ENCODE results near the gene AGPAT3.
A peak's percentile ranks its signal among the peaks of the same experiment; 100 is the strongest.
"Not testable (repeated sequence)": the region's sequence is repeated elsewhere in the genome, so short reads cannot be mapped to it uniquely, and the experiment has no call there.

AGPAT3 gene

GRCh38 chr21:43826623-43826974 is 38.4 kb upstream of the AGPAT3 start:
- H3K4me1 Mint-ChIP-seq (ENCODE audit: low read depth): no peaks in the 10 kb centered on the region
- H3K36me3 Mint-ChIP-seq (ENCODE audit: low read depth): no peaks in the 10 kb centered on the region
- H3K27ac Mint-ChIP-seq: no peak overlapping the region
- H3K9me3 Mint-ChIP-seq: no peaks in the 10 kb centered on the region
- no peak overlapping the region for H3K4me3 Mint-ChIP-seq
- H3K27me3 Mint-ChIP-seq (ENCODE audit: low read depth): peaks cover 7% of the 10 kb centered on the region

GRCh38 chr21:43827015-43827611 is 37.9 kb upstream of the AGPAT3 start:
- no peak overlapping the region for H3K27ac Mint-ChIP-seq
- H3K4me3 Mint-ChIP-seq: no peak overlapping the region
- H3K36me3 Mint-ChIP-seq (ENCODE audit: low read depth): no peaks in the 10 kb centered on the region
- H3K4me1 Mint-ChIP-seq (ENCODE audit: low read depth): no peaks in the 10 kb centered on the region
- peaks cover 7% of the 10 kb centered on the region for H3K27me3 Mint-ChIP-seq (ENCODE audit: low read depth)
- no peaks in the 10 kb centered on the region for H3K9me3 Mint-ChIP-seq

GRCh38 chr21:43829161-43829560 is 35.9 kb upstream of the AGPAT3 start:
- Mint-ChIP-seq H3K4me1 (ENCODE audit: low read depth) (no peaks in the 10 kb centered on the region), H3K36me3 (ENCODE audit: low read depth) (no peaks in the 10 kb centered on the region), H3K9me3 (no peaks in the 10 kb centered on the region), H3K27me3 (ENCODE audit: low read depth) (peaks cover 15% of the 10 kb centered on the region), H3K4me3 (no peak overlapping the region), H3K27ac (no peak overlapping the region)

GRCh38 chr21:43829575-43830119 is 35.4 kb upstream of the AGPAT3 start:
- peaks cover 16% of the 10 kb centered on the region for H3K27me3 Mint-ChIP-seq (ENCODE audit: low read depth)
- no peaks in the 10 kb centered on the region for H3K9me3 Mint-ChIP-seq
- H3K36me3 Mint-ChIP-seq (ENCODE audit: low read depth): no peaks in the 10 kb centered on the region
- no peak overlapping the region for H3K27ac Mint-ChIP-seq
- no peak overlapping the region for H3K4me3 Mint-ChIP-seq
- peaks cover 2% of the 10 kb centered on the region for H3K4me1 Mint-ChIP-seq (ENCODE audit: low read depth)

GRCh38 chr21:43832158-43832550 is 32.9 kb upstream of the AGPAT3 start:
- Mint-ChIP-seq H3K27ac (no peak overlapping the region), H3K4me1 (ENCODE audit: low read depth) (peaks cover 8% of the 10 kb centered on the region), H3K36me3 (ENCODE audit: low read depth) (no peaks in the 10 kb centered on the region), H3K9me3 (no peaks in the 10 kb centered on the region), H3K27me3 (ENCODE audit: low read depth) (peaks cover 28% of the 10 kb centered on the region), H3K4me3 (no peak overlapping the region)

- Mint-ChIP-seq H3K4me3 (no peak overlapping the region), H3K36me3 (ENCODE audit: low read depth) (no peaks in the 10 kb centered on the region), H3K27me3 (ENCODE audit: low read depth) (peaks cover 33% of the 10 kb centered on the region), H3K4me1 (ENCODE audit: low read depth) (peaks cover 8% of the 10 kb centered on the region), H3K9me3 (no peaks in the 10 kb centered on the region), H3K27ac (no peak overlapping the region)
Measured at GRCh38 chr21:43832648-43833047, 32.4 kb upstream of the AGPAT3 start.

GRCh38 chr21:43834146-43834905 is 30.7 kb upstream of the AGPAT3 start:
- Mint-ChIP-seq H3K36me3 (ENCODE audit: low read depth) (no peaks in the 10 kb centered on the region), H3K4me3 (no peak overlapping the region), H3K9me3 (no peaks in the 10 kb centered on the region), H3K27me3 (ENCODE audit: low read depth) (peaks cover 42% of the 10 kb centered on the region), H3K27ac (no peak overlapping the region), H3K4me1 (ENCODE audit: low read depth) (peaks cover 11% of the 10 kb centered on the region)

- H3K9me3 Mint-ChIP-seq: no peaks in the 10 kb centered on the region
- peaks cover 42% of the 10 kb centered on the region for H3K27me3 Mint-ChIP-seq (ENCODE audit: low read depth)
- no peak overlapping the region for H3K4me3 Mint-ChIP-seq
- no peaks in the 10 kb centered on the region for H3K36me3 Mint-ChIP-seq (ENCODE audit: low read depth)
- H3K4me1 Mint-ChIP-seq (ENCODE audit: low read depth): peaks cover 13% of the 10 kb centered on the region
- H3K27ac Mint-ChIP-seq: no peak overlapping the region
Measured at GRCh38 chr21:43835050-43835449, 30.0 kb upstream of the AGPAT3 start.

- H3K36me3 Mint-ChIP-seq (ENCODE audit: low read depth): no peaks in the 10 kb centered on the region
- H3K27ac Mint-ChIP-seq: no peak overlapping the region
- peaks cover 39% of the 10 kb centered on the region for H3K27me3 Mint-ChIP-seq (ENCODE audit: low read depth)
Measured at GRCh38 chr21:43835861-43836260, 29.2 kb upstream of the AGPAT3 start.

GRCh38 chr21:43836616-43837015 is 28.4 kb upstream of the AGPAT3 start:
- H3K27ac Mint-ChIP-seq: no peak overlapping the region
- H3K4me3 Mint-ChIP-seq: no peak overlapping the region
- H3K4me1 Mint-ChIP-seq (ENCODE audit: low read depth): peaks cover 13% of the 10 kb centered on the region
- H3K36me3 Mint-ChIP-seq (ENCODE audit: low read depth): no peaks in the 10 kb centered on the region
- H3K27me3 Mint-ChIP-seq (ENCODE audit: low read depth): peaks cover 39% of the 10 kb centered on the region
- H3K9me3 Mint-ChIP-seq: no peaks in the 10 kb centered on the region

More at GRCh38 chr21:43835861-43836260, 29.2 kb upstream of the AGPAT3 start:
- no peaks in the 10 kb centered on the region for H3K9me3 Mint-ChIP-seq
- H3K4me1 Mint-ChIP-seq (ENCODE audit: low read depth): peaks cover 13% of the 10 kb centered on the region
- no peak overlapping the region for H3K4me3 Mint-ChIP-seq

GRCh38 chr21:43840259-43840658 is 24.8 kb upstream of the AGPAT3 start:
- H3K27ac Mint-ChIP-seq: no peak overlapping the region
- H3K27me3 Mint-ChIP-seq (ENCODE audit: low read depth): peaks cover 24% of the 10 kb centered on the region
- peaks cover 15% of the 10 kb centered on the region for H3K4me1 Mint-ChIP-seq (ENCODE audit: low read depth)
- H3K9me3 Mint-ChIP-seq: peaks cover 5% of the 10 kb centered on the region
- no peak overlapping the region for H3K4me3 Mint-ChIP-seq
- peaks cover 3% of the 10 kb centered on the region for H3K36me3 Mint-ChIP-seq (ENCODE audit: low read depth)

- peaks cover 5% of the 10 kb centered on the region for H3K9me3 Mint-ChIP-seq
- H3K4me3 Mint-ChIP-seq: peak overlapping the region; percentile 69
- H3K4me1 Mint-ChIP-seq (ENCODE audit: low read depth): peaks cover 15% of the 10 kb centered on the region
- H3K27me3 Mint-ChIP-seq (ENCODE audit: low read depth): peaks cover 9% of the 10 kb centered on the region
- peak overlapping the region; percentile 82 for H3K27ac Mint-ChIP-seq
- peaks cover 3% of the 10 kb centered on the region for H3K36me3 Mint-ChIP-seq (ENCODE audit: low read depth)
Measured at GRCh38 chr21:43842742-43843141, 22.3 kb upstream of the AGPAT3 start.

- not testable (repeated sequence) for H3K9me3 Mint-ChIP-seq; H3K4me3 Mint-ChIP-seq; H3K36me3 Mint-ChIP-seq (ENCODE audit: low read depth); H3K27me3 Mint-ChIP-seq (ENCODE audit: low read depth); H3K27ac Mint-ChIP-seq
- H3K4me1 Mint-ChIP-seq (ENCODE audit: low read depth): peaks cover 12% of the 10 kb centered on the region
Measured at GRCh38 chr21:43844906-43845305, 20.1 kb upstream of the AGPAT3 start.

GRCh38 chr21:43845386-43845785 is 19.6 kb upstream of the AGPAT3 start:
- Mint-ChIP-seq H3K4me1 (ENCODE audit: low read depth) (peaks cover 12% of the 10 kb centered on the region), H3K27me3 (ENCODE audit: low read depth) (no peaks in the 10 kb centered on the region), H3K36me3 (ENCODE audit: low read depth) (peaks cover 3% of the 10 kb centered on the region), H3K9me3 (peaks cover 5% of the 10 kb centered on the region), H3K4me3 (no peak overlapping the region), H3K27ac (no peak overlapping the region)

- no peak overlapping the region for H3K4me3 Mint-ChIP-seq
- peaks cover 14% of the 10 kb centered on the region for H3K9me3 Mint-ChIP-seq
- no peaks in the 10 kb centered on the region for H3K27me3 Mint-ChIP-seq (ENCODE audit: low read depth)
- no peak overlapping the region for H3K27ac Mint-ChIP-seq
- peaks cover 16% of the 10 kb centered on the region for H3K4me1 Mint-ChIP-seq (ENCODE audit: low read depth)
- peaks cover 8% of the 10 kb centered on the region for H3K36me3 Mint-ChIP-seq (ENCODE audit: low read depth)
Measured at GRCh38 chr21:43846430-43846829, 18.6 kb upstream of the AGPAT3 start.
